AML-193 (cell line): ENCODE data around the gene AURKAIP1.

Experiments used
- DNase-seq, 2 experiments: peaks; one replicate each; lab custom pipeline; 2025; lab: John Stamatoyannopoulos, UW

AURKAIP1 gene

DNA sequence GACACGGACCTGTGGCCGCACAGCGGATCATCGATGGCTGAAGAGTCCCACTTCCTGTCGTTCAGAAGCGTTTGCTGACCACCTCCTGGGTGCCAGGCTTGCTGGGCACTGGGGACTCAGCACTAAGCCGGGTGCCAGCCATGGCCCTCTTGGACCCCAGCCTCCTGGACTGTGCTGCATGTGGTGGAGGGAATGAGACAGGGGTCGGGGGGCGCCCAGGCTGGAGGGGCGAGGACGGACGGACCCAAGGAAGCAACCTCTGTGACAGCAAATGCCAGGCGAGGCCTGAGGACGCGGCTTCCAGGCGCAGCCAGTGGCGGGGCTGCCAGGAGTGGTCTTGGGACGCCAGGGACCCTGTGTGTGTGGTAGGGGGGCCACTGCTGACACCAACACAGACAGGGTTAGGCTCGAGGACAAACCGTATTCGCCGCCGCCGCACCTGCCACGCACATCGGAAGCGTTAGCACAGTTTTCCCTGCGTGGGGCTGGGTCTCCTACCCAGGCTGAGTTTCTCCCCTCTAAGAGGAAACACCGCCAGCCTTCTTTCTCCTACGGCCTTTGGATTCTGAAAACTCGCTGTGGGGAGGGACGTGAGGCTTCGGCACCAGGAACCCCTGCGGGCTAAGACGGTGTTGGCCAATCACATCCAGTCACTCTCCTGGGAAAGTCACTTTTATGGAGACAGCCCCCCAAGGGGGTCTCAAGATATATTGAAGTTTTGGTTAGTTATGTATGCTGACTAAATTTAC lies 13.6 kb downstream of the AURKAIP1 start:
- DNase-seq: no peak

DNA sequence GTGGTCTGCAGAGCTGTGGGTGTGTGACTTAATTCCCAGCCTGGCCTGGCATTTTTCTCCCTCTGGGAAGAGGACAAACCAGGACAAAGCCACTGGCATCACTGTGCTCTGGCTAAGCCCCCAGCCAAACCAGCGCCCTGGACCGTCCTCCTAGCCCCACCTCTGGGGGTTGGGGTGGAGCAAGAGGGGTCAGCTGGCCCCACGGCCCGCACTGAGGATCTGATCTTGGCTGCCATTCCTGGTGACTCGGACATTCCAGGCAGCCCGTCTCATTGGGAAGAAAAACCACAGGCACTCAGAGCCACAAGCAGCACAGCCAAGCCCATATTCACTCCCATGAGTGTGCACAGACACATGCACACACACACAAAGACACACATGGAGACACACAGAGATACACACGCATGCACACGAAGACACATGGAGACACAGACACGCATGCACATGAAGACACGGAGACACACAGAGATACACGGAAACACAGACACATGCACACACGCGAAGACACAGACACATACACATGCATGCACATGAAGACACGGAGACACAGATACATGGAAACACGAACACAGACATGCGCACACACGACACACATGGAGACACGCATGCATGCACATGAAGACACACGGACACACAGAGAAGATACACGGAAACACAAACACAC lies 14.4 kb downstream of the AURKAIP1 start:
- no peak for DNase-seq

DNA sequence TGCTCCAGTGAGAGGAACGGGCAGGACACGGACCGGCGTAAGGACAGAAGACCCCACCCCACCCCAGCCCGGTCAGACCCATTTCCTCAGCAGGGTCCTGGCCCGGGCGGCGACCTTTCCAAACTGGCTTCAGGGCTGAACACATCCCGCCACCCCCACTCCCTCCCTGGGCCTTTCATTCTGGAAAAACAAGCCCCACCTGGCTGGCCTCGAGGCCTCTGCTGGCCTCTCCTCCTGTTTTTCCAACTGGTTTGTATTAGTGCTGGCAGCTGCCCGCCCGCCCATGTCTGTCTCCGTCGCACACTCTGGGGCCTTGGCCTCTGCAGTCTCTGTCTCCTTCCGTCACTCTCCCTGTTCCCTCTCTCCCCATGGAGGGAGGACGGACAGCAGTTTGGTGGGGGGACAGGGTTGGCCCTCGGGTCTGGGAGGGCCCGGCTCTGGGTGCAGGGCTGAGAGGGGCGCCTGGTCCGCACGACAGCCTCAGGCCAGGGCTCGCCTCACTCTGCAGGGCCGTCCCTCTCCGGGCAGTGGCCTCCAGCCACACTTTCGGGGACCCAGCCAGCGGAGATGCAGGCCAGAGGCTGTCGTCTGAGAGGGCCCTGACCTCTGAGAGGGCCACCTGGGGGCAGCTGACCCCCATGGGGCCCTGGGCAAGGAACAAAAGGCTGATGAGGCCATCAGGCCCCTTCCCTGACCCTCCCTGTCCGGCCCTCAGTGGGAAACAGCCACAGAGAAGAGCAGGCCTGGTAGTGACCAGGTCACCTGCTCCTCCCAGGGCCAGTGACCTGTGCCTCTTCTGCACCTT lies 15.1 kb downstream of the AURKAIP1 start:
- DNase-seq: no peak

DNA sequence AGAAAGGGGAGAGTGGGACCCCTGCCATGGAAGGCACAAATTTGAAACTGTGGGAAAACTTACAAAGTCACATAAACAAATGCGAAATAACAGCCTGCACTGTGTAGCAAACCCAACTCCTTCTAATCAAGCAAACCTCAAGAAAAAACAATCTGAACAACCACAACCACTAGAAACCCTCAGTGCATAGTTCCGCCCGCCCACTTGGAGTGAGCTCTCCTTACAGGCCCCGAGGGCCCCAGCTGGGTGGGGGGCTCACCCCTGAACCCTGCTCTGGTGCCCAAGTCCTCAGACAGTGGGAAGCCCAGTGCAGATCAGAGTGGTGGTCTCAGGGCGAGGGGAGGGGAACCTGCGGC lies 15.7 kb downstream of the AURKAIP1 start:
- no peak for DNase-seq

DNA sequence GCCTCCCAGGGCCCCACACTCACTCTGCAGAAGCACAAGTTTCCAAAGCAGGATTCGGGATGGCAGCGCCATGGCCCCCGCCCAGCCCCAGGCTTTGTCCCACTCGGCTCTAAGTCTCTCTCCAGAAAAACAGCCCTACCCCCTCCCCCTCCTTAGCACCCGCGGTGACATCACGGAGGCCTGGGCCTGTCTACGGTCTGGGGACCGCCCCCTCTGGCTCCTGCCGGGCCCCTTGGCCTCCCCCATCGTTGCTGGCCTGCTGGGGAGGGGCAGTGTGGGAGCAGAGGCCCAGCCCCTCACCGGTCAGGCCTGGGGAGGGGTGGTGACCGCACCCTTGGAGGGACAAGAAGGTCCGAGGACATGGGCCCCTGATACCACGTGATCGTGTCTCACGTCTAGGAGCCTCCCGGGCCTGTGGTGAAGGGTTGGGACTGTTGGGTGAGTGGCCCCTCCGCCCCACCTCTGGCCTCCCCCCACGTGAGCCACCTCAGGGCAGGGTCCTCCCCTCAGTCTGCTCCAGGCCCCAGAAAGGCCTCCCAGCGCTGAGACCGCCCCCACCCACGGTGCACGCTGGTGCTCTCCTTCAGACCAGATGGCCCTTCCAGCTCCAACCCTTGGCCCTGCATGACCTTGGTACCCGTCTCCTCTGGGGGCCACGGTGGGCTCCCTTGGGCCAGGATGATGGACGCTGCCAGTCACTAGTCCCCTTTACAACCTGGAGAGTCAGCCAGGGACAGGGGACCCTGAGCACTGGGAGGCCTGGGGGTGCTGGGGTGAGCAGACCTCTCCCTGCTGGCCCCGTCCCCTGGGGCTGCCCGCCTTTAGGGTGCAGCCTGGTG lies 16.4 kb downstream of the AURKAIP1 start, which contains the start of gene MXRA8:
Gene MXRA8 (minus strand): TSS at position 123 of the 839 bp plus-strand sequence. CDS start 51 bp downstream, at position 72.
- DNase-seq: no peak

DNA sequence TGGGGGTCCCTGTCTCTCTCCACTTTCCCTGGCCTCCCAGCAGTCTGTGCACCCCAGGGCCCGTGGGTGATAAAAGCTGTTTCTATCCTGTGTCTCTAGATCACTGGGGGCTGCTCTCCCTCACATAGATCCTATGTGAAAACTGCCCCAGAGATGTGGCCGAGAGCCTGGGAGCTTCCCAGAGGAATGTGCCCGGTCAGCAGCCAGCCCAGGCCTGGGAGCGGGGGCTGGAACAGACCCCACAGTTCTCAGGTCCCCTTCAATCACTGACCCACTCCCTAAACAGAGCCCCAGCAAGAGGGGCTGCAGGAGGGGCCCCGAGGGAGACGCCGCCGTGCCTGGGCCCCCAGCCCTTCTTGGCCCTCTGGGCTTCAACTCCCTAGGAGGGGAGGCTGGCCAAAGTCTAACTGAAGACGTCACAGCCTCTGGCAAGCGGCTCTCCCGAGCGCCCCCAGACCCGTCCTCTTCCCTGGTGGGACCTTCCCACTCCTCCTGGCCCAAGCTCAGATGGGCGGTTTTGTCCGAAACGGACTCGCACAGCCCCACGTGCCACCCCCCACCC lies 17.1 kb downstream of the AURKAIP1 start:
- DNase-seq: no peak

DNA sequence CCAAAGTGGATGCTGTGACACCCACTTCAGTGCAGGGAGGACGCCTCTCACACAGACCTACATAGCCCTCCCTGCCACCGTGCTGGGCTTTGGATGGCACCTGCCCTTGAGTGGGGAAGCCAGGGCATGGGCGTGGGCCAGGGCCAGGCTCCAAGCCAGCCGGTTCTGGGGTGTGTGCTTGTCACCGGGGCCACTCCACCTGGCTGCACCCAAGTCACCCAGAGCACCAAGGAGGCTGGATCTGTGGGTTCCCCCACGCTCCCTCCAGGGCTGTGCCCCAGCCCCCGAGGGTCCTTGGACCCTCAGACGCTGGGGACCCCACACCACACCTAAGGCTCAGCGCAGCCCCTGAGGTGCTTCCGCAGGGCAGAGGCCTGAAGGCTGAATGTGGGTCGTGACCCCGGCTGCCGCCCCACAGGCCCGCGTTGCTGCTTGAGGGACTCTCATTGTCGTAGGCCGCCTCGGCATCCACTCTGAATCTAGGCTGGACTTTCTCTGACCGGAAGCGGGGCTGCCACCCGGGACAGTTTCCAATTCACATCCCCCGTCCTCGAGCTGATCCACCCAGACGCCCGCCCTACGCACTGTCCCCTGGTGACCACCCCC lies 18.1 kb downstream of the AURKAIP1 start:
- no peak for DNase-seq

DNA sequence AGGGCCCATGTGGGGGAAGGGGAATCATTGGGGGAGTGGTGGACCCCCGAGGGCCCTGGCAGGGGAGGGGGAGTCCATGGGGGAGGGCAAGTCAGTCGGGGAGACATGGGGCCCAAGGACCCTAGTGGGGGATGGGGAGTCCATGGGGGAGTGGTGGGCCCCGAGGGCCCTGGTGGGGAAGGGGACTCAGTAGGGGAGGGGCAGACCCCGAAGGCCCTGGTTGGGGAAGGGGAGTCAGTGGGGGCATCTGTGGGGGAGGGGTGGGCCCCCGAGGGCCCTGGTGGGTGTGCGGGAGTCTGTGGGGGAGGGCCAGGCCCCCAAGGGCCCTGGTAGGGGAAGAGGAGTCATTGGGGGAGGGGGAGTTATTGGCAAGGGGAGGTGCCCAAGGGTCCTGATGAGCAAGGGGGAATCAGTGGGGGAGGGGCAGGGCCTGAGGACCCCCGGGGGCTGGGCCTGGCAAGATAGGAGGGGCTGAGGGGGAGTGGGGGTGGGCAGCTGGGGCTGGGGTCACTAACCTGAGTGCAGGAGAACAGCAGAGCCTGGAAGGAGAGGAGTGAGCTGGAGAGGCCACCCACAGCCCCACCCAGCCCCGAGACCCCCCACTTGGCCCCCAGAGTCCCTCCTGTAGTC lies 18.7 kb downstream of the AURKAIP1 start:
- no peak for DNase-seq

DNA sequence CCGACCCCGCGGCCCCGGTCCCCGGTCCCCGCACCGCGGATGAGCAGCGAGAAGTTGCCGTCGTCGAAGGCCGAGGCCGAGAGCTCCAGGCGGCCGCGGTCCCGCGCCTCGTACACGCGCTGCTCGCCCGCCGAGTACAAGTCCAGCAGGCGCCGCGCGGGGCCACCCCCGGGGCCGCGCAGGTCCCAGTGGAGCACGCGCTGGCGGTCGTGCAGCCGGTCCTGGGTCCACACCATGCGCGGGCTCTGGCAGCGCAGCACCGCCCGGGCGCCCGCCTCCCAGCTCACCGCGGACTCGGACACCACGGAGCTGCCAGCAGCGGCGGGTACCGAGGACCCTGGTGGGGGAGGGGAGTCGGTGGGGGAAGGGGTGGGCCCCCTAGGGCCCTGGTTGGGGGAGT lies 19.6 kb downstream of the AURKAIP1 start:
- DNase-seq: no peak

DNA sequence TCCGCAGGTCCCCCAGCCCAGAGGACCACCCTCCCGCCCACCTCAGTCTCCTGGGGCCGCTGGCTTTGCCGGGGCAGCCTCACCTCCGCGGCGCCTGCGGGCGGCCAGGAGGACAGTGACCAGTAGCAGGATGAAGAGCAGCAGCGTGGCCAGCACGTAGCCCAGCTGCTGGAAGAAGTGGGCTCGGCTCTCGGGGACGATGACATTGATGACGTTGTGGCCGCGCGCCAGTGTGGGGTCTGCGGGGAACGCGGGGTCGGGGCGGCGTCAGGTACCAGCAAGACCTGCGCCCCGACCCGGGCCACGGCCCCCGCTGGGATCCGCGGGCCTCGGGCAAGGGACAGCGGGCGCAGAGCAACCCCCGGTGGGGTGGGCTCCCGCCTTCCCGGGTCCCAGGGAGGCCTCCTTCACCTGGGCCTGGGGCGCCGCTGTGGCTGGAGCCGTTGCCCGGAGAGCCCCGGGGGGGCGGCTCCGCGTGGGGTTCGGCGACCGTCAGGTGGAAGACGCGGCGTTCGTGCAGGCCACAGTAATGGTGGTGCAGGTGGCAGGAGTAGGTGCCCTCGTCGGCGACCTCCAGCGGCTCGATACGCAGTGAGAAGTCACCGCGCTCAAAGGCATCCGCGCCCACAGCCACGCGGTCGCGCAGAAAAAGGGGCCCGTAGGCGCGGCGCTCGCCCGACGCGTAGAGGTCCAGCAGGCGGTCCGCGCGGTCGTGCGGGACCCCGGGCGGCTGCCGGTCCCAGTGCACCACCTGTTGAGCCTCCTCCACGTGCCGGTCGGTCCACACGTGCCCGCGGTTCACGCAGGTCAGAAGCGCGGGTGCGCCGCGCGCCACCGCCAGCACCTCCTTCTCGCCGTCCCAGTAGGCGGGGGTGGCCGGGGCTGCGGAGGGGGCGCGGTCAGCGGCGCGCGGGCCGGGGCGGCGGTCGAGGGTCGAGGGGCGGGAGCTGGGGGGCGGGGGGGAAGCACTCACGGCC lies 20.4 kb downstream of the AURKAIP1 start:
- DNase-seq: no peak

DNA sequence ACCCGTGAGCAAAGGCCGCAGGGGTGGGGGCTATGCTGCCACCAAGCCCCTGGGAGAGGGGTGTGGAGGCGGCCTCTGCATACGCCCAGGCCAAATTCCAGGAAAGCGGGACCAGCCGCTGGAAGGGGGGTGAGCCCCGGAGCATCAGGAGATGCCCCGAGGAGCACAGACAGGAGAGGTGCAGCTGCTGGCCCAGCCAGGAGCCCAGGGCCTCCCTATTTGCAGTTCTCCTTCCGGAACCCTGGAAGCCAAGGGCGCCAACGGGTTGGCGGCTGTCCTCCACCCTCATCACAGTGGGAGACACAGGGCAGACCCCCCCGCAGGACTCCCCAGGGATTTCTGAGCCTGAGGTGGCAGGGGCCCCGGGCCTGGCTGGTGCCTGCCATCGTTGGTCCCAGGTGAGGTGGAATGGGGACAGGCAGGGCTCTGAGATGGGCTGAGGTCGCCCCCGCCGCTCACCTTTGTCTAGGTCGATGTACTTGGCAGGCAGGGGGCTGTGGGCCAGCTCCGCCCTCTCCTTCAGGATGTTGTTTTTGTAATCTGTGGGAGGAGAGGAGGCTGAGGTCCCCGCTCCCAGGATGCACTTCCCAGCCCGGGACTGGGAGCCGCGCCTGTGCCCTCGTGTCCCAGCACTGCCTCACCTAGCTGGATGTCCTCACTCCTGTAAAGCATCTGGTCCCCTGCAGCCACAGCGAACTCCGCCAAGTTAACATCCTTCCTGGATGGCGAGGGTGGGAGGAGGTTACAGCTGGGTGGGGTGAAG lies 21.4 kb downstream of the AURKAIP1 start:
- no peak for DNase-seq

DNA sequence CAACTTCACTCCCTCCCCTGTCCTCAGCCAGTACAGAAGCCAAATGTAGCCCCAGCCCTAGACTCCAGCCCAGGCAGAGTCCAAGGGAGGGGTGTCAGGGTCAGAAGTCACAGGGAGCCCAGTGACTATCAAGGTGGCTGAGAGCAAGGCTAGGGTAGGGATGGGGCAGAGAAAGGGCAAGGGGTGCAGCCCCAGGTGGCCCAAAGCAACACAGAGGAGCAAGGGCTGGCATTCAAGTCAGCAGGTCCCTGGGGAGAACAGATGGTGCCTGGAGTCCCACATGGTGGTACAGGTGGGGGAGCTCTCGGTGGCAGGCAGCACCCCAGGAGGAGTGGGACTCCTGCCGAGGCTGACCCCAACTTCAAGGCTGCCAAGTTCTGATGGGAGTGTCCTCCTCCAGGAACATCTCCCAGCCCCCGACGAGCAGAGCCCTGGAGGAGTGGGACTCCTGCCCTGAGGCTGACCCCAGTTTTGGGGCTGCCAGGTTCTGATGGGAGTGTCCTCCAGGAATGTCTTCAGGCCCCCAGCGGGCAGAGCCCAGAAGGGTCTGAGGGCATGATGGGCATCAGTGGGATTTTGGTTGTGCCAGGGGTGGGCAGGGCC lies 22.1 kb downstream of the AURKAIP1 start:
- DNase-seq: no peak

DNA sequence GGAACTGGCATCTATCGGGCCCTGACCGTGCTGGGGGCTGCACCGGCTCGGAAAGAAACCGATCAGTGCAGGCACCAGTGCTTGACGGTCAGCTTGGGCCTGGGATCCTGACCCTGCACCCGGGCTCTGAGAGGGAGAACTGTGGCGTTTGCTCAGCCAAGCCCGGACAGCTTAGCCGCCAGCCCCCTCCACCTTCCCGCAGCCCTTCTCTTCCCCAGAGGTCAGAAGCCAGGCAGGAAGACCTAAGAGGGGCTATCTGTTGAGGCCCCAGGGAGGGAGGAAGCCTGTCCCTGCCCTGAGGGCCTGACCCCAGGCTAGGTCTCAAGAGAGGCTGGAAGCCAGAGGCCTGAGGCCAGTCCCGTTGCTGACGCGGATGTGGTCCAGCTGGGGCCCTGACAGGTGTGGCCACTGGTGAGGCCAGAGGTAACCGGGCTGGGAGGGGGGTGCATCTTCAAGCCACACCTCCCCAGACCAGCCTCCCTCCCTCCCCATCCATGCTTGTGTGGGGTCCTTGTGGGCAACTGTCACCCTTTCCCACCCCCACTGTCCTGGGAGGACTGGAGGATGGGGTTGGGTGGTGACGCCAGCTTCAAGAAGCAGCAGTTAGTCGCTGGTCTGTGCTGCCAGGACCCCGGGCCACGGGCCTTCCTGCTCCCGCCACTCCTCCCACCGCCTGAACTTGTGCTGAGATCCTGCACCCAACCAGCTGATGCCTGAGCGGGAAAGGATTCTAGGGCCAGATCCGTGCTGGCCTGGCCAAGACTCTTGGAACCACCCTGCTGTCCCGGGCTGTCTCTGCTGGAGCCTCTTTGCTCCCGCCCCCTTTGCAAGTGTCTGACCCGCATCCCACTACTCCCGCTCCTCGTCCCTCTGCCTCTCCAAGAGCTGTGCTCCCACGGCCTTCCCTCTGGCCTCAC lies 23.2 kb downstream of the AURKAIP1 start:
- no peak for DNase-seq

DNA sequence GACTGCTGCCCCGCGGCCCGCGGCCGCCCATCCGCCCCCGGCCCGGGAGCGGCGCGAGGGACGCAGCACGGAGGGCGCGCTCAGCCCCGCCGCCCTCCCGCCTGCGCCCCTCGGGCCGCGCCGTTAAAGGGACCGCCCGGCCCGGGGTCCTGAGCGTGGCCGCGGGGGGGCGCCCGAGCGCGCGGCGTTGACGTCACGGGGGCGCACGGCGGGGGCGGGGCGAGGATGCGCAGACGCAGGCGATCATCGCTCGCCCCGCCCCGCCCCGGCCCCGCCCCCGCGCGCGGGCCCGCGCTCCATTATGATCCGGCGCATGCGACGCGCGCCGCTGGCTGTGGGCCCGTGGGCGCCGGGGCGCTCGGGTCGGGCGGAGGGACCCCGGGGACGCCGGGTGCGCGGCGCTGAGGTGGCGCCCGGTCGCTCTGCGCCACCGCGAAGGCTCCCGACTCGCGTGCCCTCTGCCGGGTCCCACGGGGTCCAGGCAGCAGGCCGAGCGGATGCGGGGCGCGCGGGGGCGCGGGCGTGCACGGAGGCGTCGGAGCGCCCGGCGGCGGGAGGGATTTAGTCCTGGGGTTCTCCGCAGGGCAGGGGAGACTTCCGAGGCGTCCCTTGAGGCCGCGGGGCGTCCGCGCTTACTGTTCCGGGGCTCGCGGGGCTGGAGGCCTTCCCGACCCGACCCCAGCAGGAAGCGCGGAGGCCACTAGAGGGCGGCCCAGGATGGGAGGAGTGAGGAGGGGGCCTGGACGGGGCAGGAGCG lies 25.6 kb downstream of the AURKAIP1 start, which contains the start of gene DVL1:
Gene DVL1 (minus strand): TSS at position 163 of the 757 bp plus-strand sequence. CDS start 353 bp downstream, outside the sequence.
- DNase-seq: peak; percentile 5 to 14

DNA sequence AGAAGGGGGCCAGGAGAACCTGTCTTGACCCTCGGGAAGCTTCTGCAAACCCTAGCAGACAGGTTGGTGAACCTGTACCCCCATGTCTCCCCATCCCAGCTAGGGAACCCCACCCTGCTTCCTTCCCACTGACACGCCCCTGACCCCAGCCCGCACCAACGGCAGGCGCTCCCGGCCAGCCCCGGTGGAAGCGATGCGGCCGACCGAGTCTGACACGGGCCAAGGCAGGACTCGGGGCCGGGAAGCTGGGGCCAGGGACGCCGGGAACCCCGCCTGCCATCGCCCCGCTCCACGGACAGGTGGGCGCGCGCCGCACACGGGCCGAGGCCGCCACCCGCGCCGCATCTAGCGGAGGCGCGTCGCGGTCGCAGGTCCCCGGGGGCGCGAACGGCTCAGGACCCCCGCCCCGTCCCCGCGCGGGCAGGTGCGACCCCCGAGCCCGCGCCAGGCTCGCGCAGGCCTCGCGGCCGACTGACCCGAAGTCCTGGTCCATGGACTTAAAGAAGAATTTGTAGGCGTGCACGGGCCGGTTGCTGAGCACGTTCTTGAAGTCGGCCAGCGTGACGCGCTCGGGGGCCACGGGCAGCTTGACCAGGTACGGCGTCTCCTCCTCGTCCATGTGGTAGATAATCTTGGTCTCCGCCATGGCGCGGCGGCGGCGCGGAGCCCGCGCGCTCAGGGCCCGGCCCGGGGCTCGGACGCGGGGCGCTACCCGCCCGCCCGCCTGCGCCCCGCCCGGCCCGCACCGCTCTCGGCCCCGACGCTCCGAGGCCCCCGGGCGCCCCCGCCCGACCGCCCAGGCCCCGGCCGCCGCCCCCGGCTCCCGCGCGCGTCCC lies 26.4 kb downstream of the AURKAIP1 start:
- DNase-seq: no peak
